Neuronal stem cell (in vitro differentiated cells): ENCODE measurements around the gene APOL3.

Source experiments
- DNase-seq: peaks from one replicate; pipeline ENCODE4 v3.0.0-alpha.2; 2013; ENCODE audit warnings: low spot score
- H2AFZ ChIP-seq: one replicate; pipeline ENCODE4 v1.6.1; 2013; ENCODE audit warnings: mild to moderate bottlenecking, low read length, inconsistent platforms
- H2AK5ac ChIP-seq: 2 replicates; pipeline ENCODE4 v1.6.1; 2013; ENCODE audit warnings: low read depth, mild to moderate bottlenecking, inconsistent platforms, low read length, moderate library complexity, mixed read lengths
- H2BK120ac ChIP-seq: 2 replicates; pipeline ENCODE4 v1.6.1; 2013; ENCODE audit warnings: low read depth, mild to moderate bottlenecking, inconsistent platforms, low read length, moderate library complexity, mixed read lengths
- H2BK12ac ChIP-seq: one replicate; pipeline ENCODE4 v1.6.1; 2013; ENCODE audit warnings: low read length, inconsistent platforms
- H2BK15ac ChIP-seq: 2 replicates; pipeline ENCODE4 v1.6.1; 2013; ENCODE audit warnings: mild to moderate bottlenecking, low read length, inconsistent platforms, mixed read lengths
- H2BK5ac ChIP-seq: one replicate; pipeline ENCODE4 v1.6.1; 2013; ENCODE audit warnings: inconsistent platforms, mild to moderate bottlenecking, low read length, moderate library complexity
- H3K14ac ChIP-seq: one replicate; pipeline ENCODE4 v1.6.1; 2013; ENCODE audit warnings: low read length, inconsistent platforms
- H3K18ac ChIP-seq: 2 replicates; pipeline ENCODE4 v1.6.1; 2013; ENCODE audit warnings: low read length, inconsistent platforms
- H3K23ac ChIP-seq: 2 replicates; pipeline ENCODE4 v1.6.1; 2013; ENCODE audit warnings: low read depth, mild to moderate bottlenecking, mixed read lengths, low read length, inconsistent platforms; ENCODE audit not compliant: poor library complexity
- H3K27ac ChIP-seq: replicated peaks from 3 replicates; pipeline ENCODE4 v1.5.1; 2013; ENCODE audit warnings: low read length, inconsistent platforms
- H3K27me3 ChIP-seq, 3 experiments: 2 replicates each; pipeline ENCODE4 v1.6.1; 2013; ENCODE audit warnings: low read length in 3 of 3, mild to moderate bottlenecking in 2 of 3, inconsistent platforms in 1 of 3, low read depth in 1 of 3, mixed read lengths in 1 of 3, moderate library complexity in 1 of 3; ENCODE audit not compliant: control insufficient read depth in 3 of 3, insufficient read depth in 3 of 3
- H3K36me3 ChIP-seq, 2 donors: replicated peaks in 1 of 2; 2 replicates each; pipeline ENCODE4 v1.6.1; 2013; ENCODE audit warnings: low read length in 2 of 2; ENCODE audit not compliant: control insufficient read depth in 2 of 2, insufficient read depth in 2 of 2
- H3K4ac ChIP-seq: 2 replicates; pipeline ENCODE4 v1.6.1; 2013; ENCODE audit warnings: inconsistent platforms, mild to moderate bottlenecking, low read length, moderate library complexity
- H3K4me1 ChIP-seq, 2 donors: 1 replicate in 1 of 2; 2 replicates in 1 of 2; pipeline ENCODE4 v1.6.1; 2013; ENCODE audit warnings: low read length in 2 of 2, low read depth in 1 of 2; ENCODE audit not compliant: control insufficient read depth in 2 of 2, insufficient read depth in 1 of 2
- H3K4me2 ChIP-seq: one replicate; pipeline ENCODE4 v1.6.1; 2013; ENCODE audit warnings: mild to moderate bottlenecking, low read length, inconsistent platforms; ENCODE audit not compliant: insufficient read depth, poor library complexity, severe bottlenecking
- H3K4me3 ChIP-seq, 2 donors: 2 replicates each; pipeline ENCODE4 v1.5.1; 2013; ENCODE audit warnings: low read length in 2 of 2, mild to moderate bottlenecking in 2 of 2, inconsistent platforms in 1 of 2, moderate library complexity in 1 of 2
- H3K79me1 ChIP-seq: one replicate; pipeline ENCODE4 v1.6.1; 2013; ENCODE audit warnings: low read depth, mild to moderate bottlenecking, inconsistent platforms, low read length, moderate library complexity
- H3K9ac ChIP-seq: one replicate; pipeline ENCODE4 v1.6.1; 2013; ENCODE audit warnings: mild to moderate bottlenecking, low read depth, low read length, inconsistent platforms; ENCODE audit not compliant: poor library complexity
- H3K9me3 ChIP-seq, 2 donors: replicated peaks in 1 of 2; 2 replicates each; pipeline versions ENCODE3 to v1.6.1; 2013; ENCODE audit warnings: low read length in 2 of 2, mild to moderate bottlenecking in 2 of 2, inconsistent platforms in 1 of 2, low read depth in 1 of 2, mixed read lengths in 1 of 2, moderate library complexity in 1 of 2; ENCODE audit not compliant: control insufficient read depth in 2 of 2, insufficient read depth in 1 of 2
- H4K8ac ChIP-seq: one replicate; pipeline ENCODE4 v1.6.1; 2013; ENCODE audit warnings: low read depth, mild to moderate bottlenecking, inconsistent platforms, low read length, moderate library complexity
- H4K91ac ChIP-seq: one replicate; pipeline ENCODE4 v1.6.1; 2013; ENCODE audit warnings: low read length, low read depth, mild to moderate bottlenecking, inconsistent platforms; ENCODE audit not compliant: poor library complexity
- WGBS, 2 donors: extraction: QIAGEN DNeasy Blood & Tissue Kit; methylation state at CpG; one replicate each; pipeline ENCODE4 v1.1.7; 2013; ENCODE audit warnings: missing lambda C conversion rate in 2 of 2, mixed read lengths in 1 of 2; ENCODE audit not compliant: insufficient read length in 2 of 2, insufficient replicate concordance in 1 of 2; ENCODE audit errors: extremely low coverage in 2 of 2; 5-methylcytosine and 5-hydroxymethylcytosine counted together

The APOL3 gene

DNA sequence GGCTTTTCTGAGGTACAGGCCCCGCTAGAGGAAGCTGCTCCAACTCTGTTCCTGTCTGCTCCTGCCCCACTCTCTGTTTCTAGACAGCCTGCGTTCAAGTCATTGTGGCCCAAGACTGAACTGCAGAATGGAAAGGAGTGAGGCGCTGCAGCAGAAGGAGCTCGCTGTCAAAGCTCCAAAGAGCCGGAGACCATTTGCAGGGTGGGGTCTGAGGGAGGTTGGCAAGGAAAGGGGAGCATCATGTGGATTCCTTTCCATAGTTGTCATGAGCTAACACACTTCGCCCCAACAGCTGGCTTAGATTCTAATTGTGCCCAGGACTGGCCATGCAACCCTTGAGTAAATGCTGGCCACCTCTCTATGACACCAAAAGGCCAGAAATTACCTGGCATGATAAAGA lies 22.3 kb upstream of the APOL3 start:
- no peak overlapping the region for H3K9ac ChIP-seq
- H3K23ac ChIP-seq = no peak overlapping the region
- H2AK5ac ChIP-seq = peak overlapping the region; percentile 8
- no peak overlapping the region for H2BK5ac ChIP-seq
- peaks cover 0 to 8% (median 0%) of the 10 kb centered on the region in 3 experiments for H3K27me3 ChIP-seq
- H3K4ac ChIP-seq = no peak overlapping the region
- H3K18ac ChIP-seq = no peak overlapping the region
- no peak overlapping the region for H3K4me2 ChIP-seq
- no peaks in the 10 kb centered on the region for H3K9me3 ChIP-seq
- H3K27ac ChIP-seq = no peak overlapping the region
- no peak overlapping the region for H2AFZ ChIP-seq
- H4K8ac ChIP-seq = no peak overlapping the region
- DNase-seq = no peak
- H4K91ac ChIP-seq = no peak overlapping the region
- no peaks in the 10 kb centered on the region for H3K36me3 ChIP-seq
- H3K4me1 ChIP-seq = peaks cover 0 to 1% of the 10 kb centered on the region in 2 donors
- no peak overlapping the region for H3K14ac ChIP-seq
- no peak overlapping the region for H3K4me3 ChIP-seq
- no peak overlapping the region for H2BK15ac ChIP-seq
- no peak overlapping the region for H2BK12ac ChIP-seq
- H2BK120ac ChIP-seq = no peak overlapping the region
- no CpG with 5 or more reads among the region's 6 CpGs for WGBS, 2 donors
- H3K79me1 ChIP-seq = no peaks in the 10 kb centered on the region

GRCh38 chr22:36182056-36182455 lies 21.5 kb upstream of the APOL3 start:
- WGBS, 2 donors = no CpG with 5 or more reads among the region's 7 CpGs
- DNase-seq = no peak
- H3K27me3 ChIP-seq = peaks cover 0 to 8% (median 0%) of the 10 kb centered on the region in 3 experiments
- no peaks in the 10 kb centered on the region for H3K9me3 ChIP-seq
- H2AFZ ChIP-seq = peak overlapping the region; percentile 36
- no peaks in the 10 kb centered on the region for H3K79me1 ChIP-seq
- H3K4me2 ChIP-seq = no peak overlapping the region
- no peak overlapping the region for H3K18ac ChIP-seq
- no peak overlapping the region for H4K8ac ChIP-seq
- H4K91ac ChIP-seq = no peak overlapping the region
- H3K4me3 ChIP-seq = no peak overlapping the region
- no peaks in the 10 kb centered on the region for H3K36me3 ChIP-seq
- no peak overlapping the region for H3K4ac ChIP-seq
- no peak overlapping the region for H3K14ac ChIP-seq
- peaks cover 0 to 1% of the 10 kb centered on the region in 2 donors for H3K4me1 ChIP-seq
- H2BK12ac ChIP-seq = no peak overlapping the region
- H3K23ac ChIP-seq = no peak overlapping the region
- H3K27ac ChIP-seq = no peak overlapping the region
- H2BK5ac ChIP-seq = no peak overlapping the region
- H2BK15ac ChIP-seq = no peak overlapping the region
- H2BK120ac ChIP-seq = no peak overlapping the region
- H3K9ac ChIP-seq = no peak overlapping the region
- no peak overlapping the region for H2AK5ac ChIP-seq

DNA sequence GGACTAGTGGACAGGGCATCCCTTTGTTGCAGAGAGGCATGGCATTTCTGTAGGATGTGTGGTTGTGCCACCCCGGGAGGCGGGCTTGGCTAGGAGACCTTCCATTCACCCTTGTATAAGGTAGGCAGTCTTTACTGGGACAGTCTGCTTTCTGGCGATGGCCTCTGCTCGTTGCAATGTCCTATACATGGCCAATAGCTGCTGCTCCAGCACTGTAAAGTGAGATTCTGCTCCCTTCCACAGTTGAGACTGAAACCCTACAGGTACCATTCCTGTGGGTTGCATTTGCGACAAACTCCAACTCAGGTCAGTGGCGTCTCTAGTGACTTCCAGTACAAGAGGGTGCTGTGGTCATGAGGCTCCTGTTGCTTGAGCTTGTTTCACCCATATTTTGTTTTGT lies 20.4 kb upstream of the APOL3 start:
- Histone ChIP-seq H3K18ac (no peak overlapping the region), H2BK120ac (no peak overlapping the region), H2BK15ac (no peak overlapping the region), H3K79me1 (no peaks in the 10 kb centered on the region), H2BK12ac (no peak overlapping the region), H3K4me2 (no peak overlapping the region), H4K8ac (no peak overlapping the region), H3K27me3 (peaks cover 0 to 8% (median 0%) of the 10 kb centered on the region in 3 experiments), H3K4me3 (no peak overlapping the region), H2AK5ac (no peak overlapping the region), H3K23ac (no peak overlapping the region), H4K91ac (no peak overlapping the region), H3K9me3 (no peaks in the 10 kb centered on the region), H3K27ac (no peak overlapping the region), H3K4ac (no peak overlapping the region), H3K9ac (no peak overlapping the region), H3K36me3 (no peaks in the 10 kb centered on the region), H2BK5ac (no peak overlapping the region), H3K4me1 (peaks cover 0 to 1% of the 10 kb centered on the region in 2 donors), H2AFZ (no peak overlapping the region), H3K14ac (no peak overlapping the region)
- DNase-seq = no peak
- WGBS, 2 donors = no CpG with 5 or more reads among the region's 6 CpGs

DNA sequence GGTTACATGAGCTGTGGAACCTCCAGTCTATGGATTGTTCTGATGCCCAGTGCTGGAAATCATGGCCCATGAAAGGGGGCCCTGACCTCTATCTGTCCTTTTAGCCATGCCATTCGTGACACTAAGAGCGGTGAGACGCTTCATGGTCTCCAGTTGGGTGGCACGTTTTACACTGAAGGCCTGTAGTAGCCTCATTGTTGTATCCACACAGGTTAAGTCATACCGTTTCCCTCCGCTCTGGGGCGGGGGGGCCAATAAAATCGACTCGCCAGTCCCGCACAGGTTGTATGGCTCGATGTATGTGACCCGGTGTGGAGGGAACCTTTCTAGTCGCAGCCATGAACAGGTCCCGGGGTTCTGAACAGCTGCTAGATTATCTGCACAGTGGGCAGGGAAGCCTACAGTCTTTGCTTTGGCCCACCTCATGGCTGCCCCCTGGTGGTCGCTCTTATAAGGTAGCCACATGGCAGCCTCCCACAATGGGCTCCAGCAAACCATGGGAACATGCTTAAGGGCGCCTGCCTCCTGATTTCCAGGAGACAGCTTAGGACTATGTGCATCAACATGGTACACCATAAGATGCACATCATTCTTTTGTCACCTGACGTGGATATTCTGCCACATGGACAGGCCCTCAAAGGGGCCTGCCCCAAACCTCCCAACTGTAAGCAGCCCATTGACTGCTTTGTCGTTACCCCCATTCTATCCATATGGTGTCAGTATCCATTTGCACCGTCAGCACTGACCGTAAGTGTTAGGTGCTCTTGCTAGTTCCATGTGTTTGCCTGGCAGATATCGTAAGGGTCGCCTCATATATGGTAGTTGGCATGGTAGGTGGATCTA lies 19.7 kb upstream of the APOL3 start:
- no peak overlapping the region for H3K4me3 ChIP-seq
- no peak overlapping the region for H2BK12ac ChIP-seq
- H2AK5ac ChIP-seq = no peak overlapping the region
- no peak overlapping the region for H2BK15ac ChIP-seq
- no peak overlapping the region for H3K4me2 ChIP-seq
- DNase-seq = peak; percentile 57
- no peak overlapping the region for H2BK120ac ChIP-seq
- no peak overlapping the region for H4K8ac ChIP-seq
- H3K23ac ChIP-seq = no peak overlapping the region
- no peak overlapping the region for H3K9ac ChIP-seq
- H3K9me3 ChIP-seq = no peaks in the 10 kb centered on the region
- no peaks in the 10 kb centered on the region for H3K36me3 ChIP-seq
- no peak overlapping the region for H4K91ac ChIP-seq
- no peak overlapping the region for H2BK5ac ChIP-seq
- peaks cover 0 to 1% of the 10 kb centered on the region in 2 donors for H3K4me1 ChIP-seq
- WGBS, 2 donors = no CpG with 5 or more reads among the region's 22 CpGs
- no peak overlapping the region for H3K27ac ChIP-seq
- H3K27me3 ChIP-seq = peaks cover 0 to 8% (median 0%) of the 10 kb centered on the region in 3 experiments
- H3K4ac ChIP-seq = no peak overlapping the region
- H3K79me1 ChIP-seq = no peaks in the 10 kb centered on the region
- peak overlapping the region; percentile 56 for H2AFZ ChIP-seq
- H3K18ac ChIP-seq = peak overlapping the region; percentile 13
- H3K14ac ChIP-seq = no peak overlapping the region
